ENCODE measurements around the gene PTPRG. TPM values are rescaled to one million over a fixed set of nuclear protein-coding genes. Genes with fewer than 3 reads are reported as not detected.

PTPRG gene
- total RNA-seq, 4 donors from 2014 or later: 51.9 to 56.8 (median 54.4) TPM

DNA sequence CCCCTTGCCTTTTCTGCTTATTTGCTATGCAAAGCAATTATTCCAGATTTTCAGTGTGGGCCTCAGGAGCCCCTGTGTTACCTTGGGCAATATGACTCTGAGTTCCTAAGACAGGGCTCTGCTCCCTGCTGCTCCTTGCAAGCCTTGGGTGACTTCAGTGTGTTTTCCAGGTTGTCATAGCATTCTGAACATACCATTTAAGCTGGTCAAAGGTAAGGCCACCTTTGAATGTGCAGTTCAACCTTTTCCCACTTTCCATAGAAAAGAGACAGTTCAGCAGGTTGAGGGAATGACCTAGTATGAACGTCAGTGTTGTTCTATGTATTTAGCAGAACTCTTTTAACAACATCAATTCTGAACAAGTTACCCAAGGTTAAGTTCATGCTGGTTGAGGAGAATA, 302.2 kb downstream of the PTPRG start:
- Histone ChIP-seq H3K27me3 (no peaks in the 10 kb centered on the region), H3K27ac (replicated peaks in 1 of 4) (no peak overlapping the region), H3K4me1 (peaks cover 32 to 56% (median 37%) of the 10 kb centered on the region in 4 donors), H3K9me3 (no peaks in the 10 kb centered on the region), H3K36me3 (no peaks in the 10 kb centered on the region), H3K4me3 (no peak overlapping the region)
- intact Hi-C loops (cut with DNase I): loop anchor here (5.0 kb wide), 1 partner anchor 64 kb away; no protein-coding TSS in a partner anchor
- TF ChIP-seq, protein P1, sequence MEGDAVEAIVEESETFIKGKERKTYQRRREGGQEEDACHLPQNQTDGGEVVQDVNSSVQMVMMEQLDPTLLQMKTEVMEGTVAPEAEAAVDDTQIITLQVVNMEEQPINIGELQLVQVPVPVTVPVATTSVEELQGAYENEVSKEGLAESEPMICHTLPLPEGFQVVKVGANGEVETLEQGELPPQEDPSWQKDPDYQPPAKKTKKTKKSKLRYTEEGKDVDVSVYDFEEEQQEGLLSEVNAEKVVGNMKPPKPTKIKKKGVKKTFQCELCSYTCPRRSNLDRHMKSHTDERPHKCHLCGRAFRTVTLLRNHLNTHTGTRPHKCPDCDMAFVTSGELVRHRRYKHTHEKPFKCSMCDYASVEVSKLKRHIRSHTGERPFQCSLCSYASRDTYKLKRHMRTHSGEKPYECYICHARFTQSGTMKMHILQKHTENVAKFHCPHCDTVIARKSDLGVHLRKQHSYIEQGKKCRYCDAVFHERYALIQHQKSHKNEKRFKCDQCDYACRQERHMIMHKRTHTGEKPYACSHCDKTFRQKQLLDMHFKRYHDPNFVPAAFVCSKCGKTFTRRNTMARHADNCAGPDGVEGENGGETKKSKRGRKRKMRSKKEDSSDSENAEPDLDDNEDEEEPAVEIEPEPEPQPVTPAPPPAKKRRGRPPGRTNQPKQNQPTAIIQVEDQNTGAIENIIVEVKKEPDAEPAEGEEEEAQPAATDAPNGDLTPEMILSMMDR (IDR thresholded peaks at IDR 0.05): no peak
- TF ChIP-seq EP300 (IDR thresholded peaks at IDR 0.05): no peak
- TF ChIP-seq POLR2A (IDR thresholded peaks at IDR 0.05; ENCODE audit: low read depth): no peak
- TF ChIP-seq POLR2AphosphoS5 (IDR thresholded peaks at IDR 0.05): no peak
- WGBS: 100% methylated on average over 1 of the region's 1 CpG
- DNase-seq (ENCODE audit: extremely low spot score): no peak

DNA sequence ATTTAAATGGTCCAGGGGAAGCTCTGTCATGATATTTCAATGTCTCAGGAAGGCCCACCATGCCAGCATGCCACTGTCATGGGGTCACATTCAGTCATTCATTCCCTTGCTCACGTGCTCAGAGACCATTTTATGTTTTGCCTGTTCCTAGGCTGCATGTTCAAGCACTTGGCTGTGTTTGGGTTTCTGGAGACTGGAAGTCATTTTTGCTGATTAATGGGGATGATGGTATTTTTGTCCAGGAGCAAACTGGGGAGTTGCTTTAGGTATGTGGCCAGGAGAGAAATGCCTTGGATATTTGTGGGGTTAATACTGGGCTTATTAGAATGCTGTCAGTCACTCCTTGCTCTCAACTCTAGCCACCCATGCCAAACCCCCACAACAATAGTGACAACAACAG, 303.5 kb downstream of the PTPRG start:
- TF ChIP-seq POLR2A (IDR thresholded peaks at IDR 0.05; ENCODE audit: low read depth) (no peak), EP300 (IDR thresholded peaks at IDR 0.05) (no peak)
- Histone ChIP-seq H3K27ac (replicated peaks in 1 of 4) (no peak overlapping the region), H3K4me1 (peaks cover 32 to 55% (median 45%) of the 10 kb centered on the region in 4 donors), H3K36me3 (no peaks in the 10 kb centered on the region), H3K27me3 (no peaks in the 10 kb centered on the region), H3K4me3 (no peak overlapping the region), H3K9me3 (no peaks in the 10 kb centered on the region)
- DNase-seq (ENCODE audit: extremely low spot score): no peak
- intact Hi-C loops (cut with DNase I): loop anchor here (5.0 kb wide), 1 partner anchor 62 kb away; no protein-coding TSS in a partner anchor
- 38% methylated on average over 1 of the region's 1 CpG for WGBS

GRCh38 chr3:61865466-61866152, 304.2 kb downstream of the PTPRG start:
- Histone ChIP-seq H3K9me3 (no peaks in the 10 kb centered on the region), H3K4me3 (no peak overlapping the region), H3K36me3 (no peaks in the 10 kb centered on the region), H3K27me3 (no peaks in the 10 kb centered on the region), H3K27ac (replicated peaks in 1 of 4) (no peak overlapping the region), H3K4me1 (peaks cover 32 to 55% (median 45%) of the 10 kb centered on the region in 4 donors)
- no peak for DNase-seq (ENCODE audit: extremely low spot score)
- 90% methylated on average over 6 of the region's 6 CpGs for WGBS
- TF ChIP-seq EP300 (IDR thresholded peaks at IDR 0.05) (no peak), POLR2AphosphoS5 (IDR thresholded peaks at IDR 0.05) (no peak)
- TF ChIP-seq, protein P1 (IDR thresholded peaks at IDR 0.05): no peak
- intact Hi-C loops (cut with DNase I): no loop called here

GRCh38 chr3:61866153-61866542, 304.8 kb downstream of the PTPRG start:
- H3K27me3 ChIP-seq: no peaks in the 10 kb centered on the region
- intact Hi-C loops (cut with DNase I): no loop called here
- WGBS: 96% methylated on average over 2 of the region's 2 CpGs
- no peak overlapping the region for H3K4me3 ChIP-seq
- TF ChIP-seq, protein P1 (IDR thresholded peaks at IDR 0.05): no peak
- TF ChIP-seq EP300 (IDR thresholded peaks at IDR 0.05): no peak
- TF ChIP-seq POLR2AphosphoS5 (IDR thresholded peaks at IDR 0.05): no peak
- peaks cover 32 to 51% (median 45%) of the 10 kb centered on the region in 4 donors for H3K4me1 ChIP-seq
- H3K27ac ChIP-seq (replicated peaks in 1 of 4): no peak overlapping the region
- no peaks in the 10 kb centered on the region for H3K36me3 ChIP-seq
- H3K9me3 ChIP-seq: no peaks in the 10 kb centered on the region
- no peak for DNase-seq (ENCODE audit: extremely low spot score)

DNA sequence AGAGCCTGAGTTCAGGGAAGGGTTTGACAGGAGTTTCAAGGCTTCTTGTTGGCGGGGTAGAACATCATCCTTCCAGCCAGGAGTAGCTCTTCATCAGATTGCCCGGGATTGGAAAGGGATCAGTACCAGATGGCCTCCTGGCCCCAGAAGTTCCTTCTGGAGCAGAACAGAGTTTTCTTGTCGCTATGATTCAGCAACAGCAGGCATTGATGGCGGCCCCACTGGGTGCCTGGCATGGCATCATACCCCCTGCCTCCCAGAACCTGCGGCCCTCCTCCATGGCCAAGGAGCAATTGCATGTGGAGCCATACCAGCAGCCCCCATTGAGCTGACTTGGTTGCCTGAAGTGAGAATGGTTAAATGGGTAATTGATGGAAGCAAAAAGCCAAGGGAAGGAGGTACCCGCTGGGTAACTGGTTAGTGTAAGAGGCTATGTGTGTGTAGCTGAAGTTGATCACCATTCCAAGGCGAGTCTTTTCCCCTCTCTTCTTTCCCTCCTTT, 305.6 kb downstream of the PTPRG start:
- peaks cover 40 to 56% (median 47%) of the 10 kb centered on the region in 4 donors for H3K4me1 ChIP-seq
- intact Hi-C loops (cut with DNase I): no loop called here

More for the DNA sequence above, 305.6 kb downstream of the PTPRG start:
- DNase-seq (ENCODE audit: extremely low spot score): no peak
- WGBS: 98% methylated on average over 7 of the region's 7 CpGs
- Histone ChIP-seq H3K4me3 (no peak overlapping the region), H3K9me3 (no peaks in the 10 kb centered on the region), H3K27me3 (no peaks in the 10 kb centered on the region), H3K27ac (replicated peaks in 1 of 4) (no peak overlapping the region), H3K36me3 (no peaks in the 10 kb centered on the region)
- no peak for TF ChIP-seq POLR2AphosphoS5 (IDR thresholded peaks at IDR 0.05)
- no peak for TF ChIP-seq POLR2A (IDR thresholded peaks at IDR 0.05; ENCODE audit: low read depth)
- no peak for TF ChIP-seq EP300 (IDR thresholded peaks at IDR 0.05)
- TF ChIP-seq, protein P1 (IDR thresholded peaks at IDR 0.05): no peak

All from esophagus muscularis mucosa (tissue), 4 donors.